TTC549 (cell line): ENCODE data around the gene TUBB4B.
"Not testable (repeated sequence)": the region's sequence is repeated elsewhere in the genome, so short reads cannot be mapped to it uniquely, and the experiment has no call there.

ENCODE experiments used
- FAIRE-seq: peaks from 2 replicates; lab custom pipeline; 2012; peaks lifted over from hg19 to GRCh38; lab: Jason Lieb, UNC

The TUBB4B gene

DNA sequence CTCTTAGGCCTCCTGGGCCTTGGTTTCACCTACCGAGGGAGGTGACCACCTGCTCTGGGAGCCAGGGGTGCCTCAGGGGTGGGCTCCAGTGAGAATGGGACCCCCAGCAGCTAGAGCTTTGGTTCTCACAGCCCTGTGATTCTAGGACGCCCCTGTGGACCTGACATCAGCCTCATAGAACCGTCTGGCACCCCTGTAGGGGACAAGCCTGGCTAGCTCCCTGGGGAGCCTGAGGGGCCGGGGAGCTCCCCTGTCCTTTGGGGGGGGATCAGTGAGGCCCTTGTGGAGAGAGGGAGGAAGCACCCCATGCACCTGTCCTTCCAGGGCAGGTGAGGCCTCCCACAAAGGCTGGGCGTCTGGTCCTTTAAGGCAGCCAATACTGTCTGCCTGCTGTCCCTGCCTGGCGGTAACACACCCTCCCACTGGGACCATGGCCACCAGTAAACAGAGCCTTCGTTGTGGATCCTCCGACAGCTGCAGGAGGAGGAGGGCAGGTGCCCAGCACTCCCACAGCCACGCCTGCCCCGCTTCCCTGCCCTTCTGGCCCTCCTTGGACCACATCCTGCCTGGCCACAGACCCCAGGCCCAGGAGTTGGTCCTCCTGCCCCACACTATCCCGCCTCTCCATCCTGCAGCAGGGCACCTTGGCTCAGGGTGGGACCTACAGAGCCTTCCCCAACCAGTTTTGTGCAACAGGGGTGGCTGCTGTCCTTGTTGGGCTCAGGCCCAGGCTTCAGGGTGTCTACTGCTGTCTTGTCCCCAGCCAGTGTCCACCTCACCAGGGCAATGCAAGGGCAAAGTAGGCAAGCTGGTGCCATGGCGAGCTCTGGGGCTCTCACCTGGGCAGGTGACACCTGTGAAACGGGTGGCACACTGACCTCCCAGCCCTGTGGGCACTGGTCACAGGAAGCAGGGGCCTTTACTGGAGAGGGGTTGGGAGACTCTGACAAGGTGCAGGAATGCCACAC lies 3.0 kb upstream of the TUBB4B start:
- no peak for FAIRE-seq

DNA sequence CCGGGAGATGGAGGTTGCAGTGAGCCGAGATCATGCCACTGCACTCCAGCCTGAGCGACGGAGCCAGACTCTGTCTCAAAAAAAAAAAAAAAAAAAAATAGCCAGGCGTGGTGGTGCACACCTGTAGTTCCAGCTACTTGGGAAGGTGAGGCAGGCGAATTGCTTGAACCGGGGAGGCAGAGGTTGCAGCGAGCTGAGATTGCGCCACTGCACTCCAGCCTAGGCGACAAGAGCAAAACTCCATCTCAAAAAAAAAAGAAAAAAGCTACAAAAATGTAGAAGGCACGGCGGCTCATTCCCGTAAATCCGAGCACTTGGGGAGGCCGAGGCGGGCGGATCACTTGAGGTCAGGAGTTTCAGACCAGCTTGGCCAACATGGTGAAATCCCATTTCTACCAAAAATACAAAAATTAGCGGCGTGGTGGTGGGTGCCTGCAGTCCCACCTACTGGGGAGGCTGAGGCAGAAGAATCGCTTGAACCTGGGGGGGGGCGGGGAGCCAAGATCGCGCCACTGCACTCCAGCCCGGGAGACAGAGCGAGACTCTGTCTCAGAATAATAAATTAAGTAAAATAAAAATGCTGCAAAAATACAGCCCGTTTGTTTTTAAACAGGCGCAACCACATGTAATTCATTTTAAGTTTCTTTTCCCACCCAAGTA lies 1.4 kb upstream of the TUBB4B start:
- FAIRE-seq = not testable (repeated sequence)

GRCh38 chr9:137240318-137240840 lies 708 bp upstream of the TUBB4B start:
- FAIRE-seq = no peak

- no peak for FAIRE-seq
Observed at GRCh38 chr9:137241490-137242268, 592 bp downstream of the TUBB4B start.

- FAIRE-seq = no peak
Observed at GRCh38 chr9:137242269-137243203, 1.4 kb downstream of the TUBB4B start.

DNA sequence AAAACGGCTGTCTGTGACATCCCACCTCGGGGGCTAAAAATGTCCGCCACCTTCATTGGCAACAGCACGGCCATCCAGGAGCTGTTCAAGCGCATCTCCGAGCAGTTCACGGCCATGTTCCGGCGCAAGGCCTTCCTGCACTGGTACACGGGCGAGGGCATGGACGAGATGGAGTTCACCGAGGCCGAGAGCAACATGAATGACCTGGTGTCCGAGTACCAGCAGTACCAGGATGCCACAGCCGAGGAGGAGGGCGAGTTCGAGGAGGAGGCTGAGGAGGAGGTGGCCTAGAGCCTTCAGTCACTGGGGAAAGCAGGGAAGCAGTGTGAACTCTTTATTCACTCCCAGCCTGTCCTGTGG lies 2.2 kb downstream of the TUBB4B start:
- FAIRE-seq = not testable (repeated sequence)

DNA sequence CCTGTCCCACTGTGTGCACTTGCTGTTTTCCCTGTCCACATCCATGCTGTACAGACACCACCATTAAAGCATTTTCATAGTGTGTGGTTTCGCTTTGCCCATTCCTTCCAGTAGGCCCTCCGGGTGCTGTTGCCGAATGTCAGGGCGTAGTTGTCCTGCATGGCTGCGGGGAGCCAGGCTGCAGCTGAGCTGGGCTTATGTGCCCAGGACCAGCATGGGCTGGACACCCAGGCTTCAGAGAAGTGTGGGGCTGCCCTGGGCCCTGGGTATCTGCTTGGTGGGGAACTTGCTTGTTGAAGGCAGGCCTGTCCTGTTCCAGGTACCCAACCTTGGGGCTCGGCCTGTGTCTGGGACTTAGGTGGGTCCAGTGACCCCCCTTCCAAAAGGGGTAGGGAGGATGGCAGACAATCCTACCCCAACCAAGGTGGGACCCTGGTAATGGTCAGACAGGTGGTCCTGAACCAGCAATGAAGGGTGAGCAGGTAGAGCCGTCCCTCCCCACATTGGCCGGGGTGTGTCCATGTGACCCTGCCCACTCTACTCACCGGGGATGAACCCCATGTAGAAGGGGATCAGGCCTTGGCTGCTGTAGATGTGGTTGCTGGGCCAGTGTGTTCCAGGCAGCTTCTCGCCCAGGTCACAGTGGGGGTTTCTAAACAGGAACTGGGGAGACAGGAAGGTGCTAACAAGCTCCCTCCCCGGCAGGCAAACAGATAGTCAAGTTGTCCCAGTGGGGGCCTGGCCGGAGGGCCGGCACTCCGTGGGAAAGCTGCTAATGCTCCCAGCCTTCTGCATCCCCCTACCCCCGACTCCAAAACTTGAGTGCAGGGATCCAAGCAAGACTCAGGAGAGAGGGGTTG lies 2.8 kb downstream of the TUBB4B start:
- no peak for FAIRE-seq

DNA sequence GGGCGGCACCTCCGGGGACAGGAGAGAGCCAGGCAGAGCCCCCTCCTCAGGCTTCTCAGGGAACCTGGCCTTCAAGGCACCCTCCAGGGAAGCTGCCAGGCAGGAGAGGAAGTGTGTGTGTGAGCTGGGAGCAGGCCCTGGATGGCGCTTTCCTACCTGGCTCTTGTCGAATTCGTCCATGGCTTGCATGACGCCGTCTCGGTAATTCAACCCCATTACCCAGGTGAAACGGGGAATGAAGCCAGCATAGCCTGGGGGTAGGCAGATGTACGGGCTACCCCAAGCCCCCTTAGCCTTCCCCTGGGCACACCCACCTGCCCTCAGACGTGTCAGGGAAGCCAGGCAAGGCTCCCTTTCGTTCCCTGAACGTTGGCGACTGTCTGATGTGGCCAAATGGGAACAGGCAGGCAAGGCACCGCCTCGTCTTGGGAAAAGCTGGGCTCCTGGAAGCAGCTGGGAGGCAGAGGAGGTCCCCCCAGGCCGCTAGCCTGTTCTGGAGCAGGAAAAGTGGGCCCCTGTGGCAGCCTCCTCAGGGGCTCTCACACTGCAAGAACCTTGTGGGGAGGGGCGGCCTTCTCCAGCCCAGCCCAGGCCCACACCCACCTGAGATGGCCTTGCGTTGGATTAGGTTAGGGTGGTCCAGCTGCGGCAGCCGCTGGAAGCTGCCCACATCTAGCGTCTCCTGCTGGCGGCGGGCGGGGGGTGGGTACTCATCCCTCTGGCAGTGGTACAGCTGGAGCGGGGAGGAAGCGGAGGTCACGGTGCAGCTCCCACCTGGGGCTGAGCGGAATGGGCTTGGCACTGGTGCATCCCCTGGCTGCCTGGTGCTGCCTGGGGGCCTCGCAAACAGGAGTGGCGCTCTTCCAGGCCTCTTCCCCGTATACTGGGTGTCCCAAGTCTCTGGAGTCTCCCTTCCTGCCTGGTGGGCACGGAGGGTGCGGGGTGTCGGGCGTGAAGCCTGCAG lies 3.7 kb downstream of the TUBB4B start:
- no peak for FAIRE-seq

- no peak for FAIRE-seq
Observed at GRCh38 chr9:137245450-137246421, 4.6 kb downstream of the TUBB4B start.

GRCh38 chr9:137247135-137247915 lies 6.2 kb downstream of the TUBB4B start:
- no peak for FAIRE-seq

GRCh38 chr9:137247916-137248175 lies 6.8 kb downstream of the TUBB4B start:
- no peak for FAIRE-seq

GRCh38 chr9:137250329-137251193 lies 9.5 kb downstream of the TUBB4B start:
- FAIRE-seq = no peak

GRCh38 chr9:137251194-137251461 lies 10.0 kb downstream of the TUBB4B start, which contains the start of gene STPG3:
Gene STPG3, plus strand, starts transcription at chr9:137251286. Its CDS starts 1 bp downstream, at chr9:137251287.
- FAIRE-seq = no peak

- FAIRE-seq = no peak
Observed at GRCh38 chr9:137251490-137252268, 10.6 kb downstream of the TUBB4B start.

DNA sequence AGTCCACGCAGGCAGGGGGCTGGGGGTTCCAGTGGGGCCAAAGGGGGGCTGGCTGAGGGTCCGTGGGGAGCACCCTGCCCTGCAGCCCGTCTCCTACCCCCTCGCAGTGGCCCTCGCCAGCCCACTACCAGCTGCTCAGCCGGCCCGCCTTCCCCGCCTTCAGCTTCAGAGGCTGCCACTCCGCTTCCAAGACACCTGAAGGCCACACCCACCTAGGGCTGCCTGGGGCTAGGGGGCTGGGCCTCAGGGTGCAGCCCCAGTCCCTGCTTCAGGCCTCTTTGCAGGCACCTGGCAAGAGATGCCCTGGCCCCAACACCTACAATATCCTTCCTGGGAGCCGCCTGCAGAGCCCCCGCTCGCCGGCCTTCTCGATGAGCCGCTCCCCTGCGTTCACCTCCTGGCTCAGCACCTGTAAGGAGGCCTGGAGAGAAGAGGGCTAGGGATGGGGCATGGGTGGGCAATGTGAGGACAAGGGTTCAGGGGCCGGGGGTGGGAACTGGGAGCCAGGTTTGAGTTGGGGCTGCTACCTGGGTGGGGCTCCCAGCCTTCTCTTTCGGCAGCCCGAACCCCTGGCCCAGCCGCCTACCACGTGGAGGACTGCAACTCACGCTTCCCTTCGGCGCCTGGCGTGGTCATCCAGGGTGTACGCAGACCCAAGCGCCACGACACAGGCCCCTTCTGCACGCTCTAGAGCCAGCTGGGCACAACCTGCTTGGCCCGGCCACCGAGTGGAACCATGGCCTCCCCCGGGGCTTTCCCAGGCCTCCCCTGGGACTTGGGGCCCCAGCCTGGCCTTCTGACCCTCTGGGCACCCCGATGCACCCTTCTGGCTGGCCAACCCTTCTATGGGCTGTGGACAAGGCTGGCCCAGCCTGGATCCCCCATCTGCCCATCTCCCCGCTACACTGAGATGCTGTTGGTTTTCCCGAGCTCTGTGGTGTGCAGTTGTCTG lies 11.7 kb downstream of the TUBB4B start:
- no peak for FAIRE-seq
